Medulla oblongata (tissue), 1 donor: ENCODE results near the gene EPO.
"Not testable (repeated sequence)": the region's sequence is repeated elsewhere in the genome, so short reads cannot be mapped to it uniquely, and the experiment has no call there.

Source experiments
- DNase-seq: peaks from one replicate; pipeline ENCODE4 v3.0.0-alpha.2; 2015; ENCODE audit errors: extremely low spot score

EPO gene

GRCh38 chr7:100736671-100737070, 16.4 kb downstream of the EPO start:
- DNase-seq = no peak

- DNase-seq = no peak
These were observed 19.7 kb downstream of the EPO start for GRCh38 chr7:100739934-100740333.

- no peak for DNase-seq
These were observed 24.3 kb downstream of the EPO start for GRCh38 chr7:100744605-100745004.

GRCh38 chr7:100745184-100745583, 24.9 kb downstream of the EPO start:
- peak; percentile 60 for DNase-seq

- no peak for DNase-seq
These were observed 32.7 kb downstream of the EPO start for GRCh38 chr7:100752994-100753393.

- DNase-seq = no peak
These were observed 33.5 kb downstream of the EPO start for GRCh38 chr7:100753750-100754149.

- DNase-seq = no peak
These were observed 39.3 kb downstream of the EPO start for GRCh38 chr7:100759357-100760171.

GRCh38 chr7:100762841-100763240, 42.6 kb downstream of the EPO start:
- DNase-seq = not testable (repeated sequence)

GRCh38 chr7:100763556-100764140, 43.4 kb downstream of the EPO start:
- DNase-seq = no peak

GRCh38 chr7:100764841-100765240, 44.6 kb downstream of the EPO start:
- no peak for DNase-seq

- DNase-seq = no peak
These were observed 45.0 kb downstream of the EPO start for GRCh38 chr7:100765250-100765649.

- no peak for DNase-seq
These were observed 48.5 kb downstream of the EPO start for GRCh38 chr7:100768784-100769183.
